ENCODE results near the gene IL23A. TPM values are rescaled to one million over a fixed set of nuclear protein-coding genes. Genes with fewer than 3 reads are reported as not detected.
"Not testable (repeated sequence)": the region's sequence is repeated elsewhere in the genome, so short reads cannot be mapped to it uniquely, and the experiment has no call there.

Gene IL23A
- total and polyA plus RNA-seq, 2 donors from 2014 or later, result 0.88 TPM; not detected in 1

- no peak overlapping the region for H3K4me3 ChIP-seq (ENCODE audit: low read length in 3 of 3)
- TF ChIP-seq, protein P1, sequence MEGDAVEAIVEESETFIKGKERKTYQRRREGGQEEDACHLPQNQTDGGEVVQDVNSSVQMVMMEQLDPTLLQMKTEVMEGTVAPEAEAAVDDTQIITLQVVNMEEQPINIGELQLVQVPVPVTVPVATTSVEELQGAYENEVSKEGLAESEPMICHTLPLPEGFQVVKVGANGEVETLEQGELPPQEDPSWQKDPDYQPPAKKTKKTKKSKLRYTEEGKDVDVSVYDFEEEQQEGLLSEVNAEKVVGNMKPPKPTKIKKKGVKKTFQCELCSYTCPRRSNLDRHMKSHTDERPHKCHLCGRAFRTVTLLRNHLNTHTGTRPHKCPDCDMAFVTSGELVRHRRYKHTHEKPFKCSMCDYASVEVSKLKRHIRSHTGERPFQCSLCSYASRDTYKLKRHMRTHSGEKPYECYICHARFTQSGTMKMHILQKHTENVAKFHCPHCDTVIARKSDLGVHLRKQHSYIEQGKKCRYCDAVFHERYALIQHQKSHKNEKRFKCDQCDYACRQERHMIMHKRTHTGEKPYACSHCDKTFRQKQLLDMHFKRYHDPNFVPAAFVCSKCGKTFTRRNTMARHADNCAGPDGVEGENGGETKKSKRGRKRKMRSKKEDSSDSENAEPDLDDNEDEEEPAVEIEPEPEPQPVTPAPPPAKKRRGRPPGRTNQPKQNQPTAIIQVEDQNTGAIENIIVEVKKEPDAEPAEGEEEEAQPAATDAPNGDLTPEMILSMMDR (IDR thresholded peaks at IDR 0.05; ENCODE audit: borderline replicate concordance, extremely low read depth, insufficient read depth), result no peak
- H3K4me1 ChIP-seq (ENCODE audit: control insufficient read depth in 2 of 3, insufficient read depth in 2 of 3, low read depth in 1 of 3, low read length in 3 of 3), result peaks cover 2 to 8% (median 7%) of the 10 kb centered on the region in 3 donors
- no peak overlapping the region for H3K27ac ChIP-seq (ENCODE audit: low read depth in 2 of 2, low read length in 2 of 2)
- H3K9me3 ChIP-seq (ENCODE audit: control insufficient read depth in 2 of 3, insufficient read depth in 1 of 3, low read length in 3 of 3), result no peaks in the 10 kb centered on the region
- H3K9ac ChIP-seq (ENCODE audit: low read length in 3 of 3), result no peak overlapping the region
- no peak for FAIRE-seq
- H3K27me3 ChIP-seq (ENCODE audit: control insufficient read depth, insufficient read depth, low read length), result no peaks in the 10 kb centered on the region
- intact Hi-C loops (cut with DNase I), result no loop called here
- DNase-seq, result peak in 1 of 5 donors; percentile 10
- H3K36me3 ChIP-seq (ENCODE audit: control insufficient read depth in 2 of 3, insufficient read depth in 3 of 3, low read length in 3 of 3), result peaks cover 0 to 19% (median 15%) of the 10 kb centered on the region in 3 donors
Measured at GRCh38 chr12:56317675-56318074, 21.0 kb upstream of the IL23A start.

- no peaks in the 10 kb centered on the region for H3K4me1 ChIP-seq (ENCODE audit: control insufficient read depth in 2 of 3, insufficient read depth in 2 of 3, low read depth in 1 of 3, low read length in 3 of 3)
- peaks cover 4 to 52% (median 42%) of the 10 kb centered on the region in 3 donors for H3K36me3 ChIP-seq (ENCODE audit: control insufficient read depth in 2 of 3, insufficient read depth in 3 of 3, low read length in 3 of 3)
- DNase-seq, result no peak
- H3K4me3 ChIP-seq (ENCODE audit: low read length in 3 of 3), result no peak overlapping the region
- intact Hi-C loops (cut with DNase I), result no loop called here
- TF ChIP-seq, protein P1 (IDR thresholded peaks at IDR 0.05; ENCODE audit: borderline replicate concordance, extremely low read depth, insufficient read depth), result no peak
- no peaks in the 10 kb centered on the region for H3K27me3 ChIP-seq (ENCODE audit: control insufficient read depth, insufficient read depth, low read length)
- H3K9me3 ChIP-seq (ENCODE audit: control insufficient read depth in 2 of 3, insufficient read depth in 1 of 3, low read length in 3 of 3), result no peaks in the 10 kb centered on the region
- FAIRE-seq, result no peak
- H3K9ac ChIP-seq (ENCODE audit: low read length in 3 of 3), result no peak overlapping the region
- H3K27ac ChIP-seq (ENCODE audit: low read depth in 2 of 2, low read length in 2 of 2), result no peak overlapping the region
Measured at GRCh38 chr12:56321027-56321426, 17.7 kb upstream of the IL23A start.

- H3K9ac ChIP-seq (ENCODE audit: low read length in 3 of 3); FAIRE-seq; H3K27ac ChIP-seq (ENCODE audit: low read depth in 2 of 2, low read length in 2 of 2); H3K4me1 ChIP-seq (ENCODE audit: control insufficient read depth in 2 of 3, insufficient read depth in 2 of 3, low read depth in 1 of 3, low read length in 3 of 3); intact Hi-C loops (cut with DNase I); H3K4me3 ChIP-seq (ENCODE audit: low read length in 3 of 3); DNase-seq; H3K9me3 ChIP-seq (ENCODE audit: control insufficient read depth in 2 of 3, insufficient read depth in 1 of 3, low read length in 3 of 3); H3K27me3 ChIP-seq (ENCODE audit: control insufficient read depth, insufficient read depth, low read length): not testable (repeated sequence)
- peaks cover 4 to 57% (median 42%) of the 10 kb centered on the region in 3 donors for H3K36me3 ChIP-seq (ENCODE audit: control insufficient read depth in 2 of 3, insufficient read depth in 3 of 3, low read length in 3 of 3)
Measured at GRCh38 chr12:56321610-56322009, 17.1 kb upstream of the IL23A start.

- no peak for DNase-seq
- no peak overlapping the region for H3K4me3 ChIP-seq (ENCODE audit: low read length in 3 of 3)
- peaks cover 7 to 64% (median 49%) of the 10 kb centered on the region in 3 donors for H3K36me3 ChIP-seq (ENCODE audit: control insufficient read depth in 2 of 3, insufficient read depth in 3 of 3, low read length in 3 of 3)
- H3K4me1 ChIP-seq (ENCODE audit: control insufficient read depth in 2 of 3, insufficient read depth in 2 of 3, low read depth in 1 of 3, low read length in 3 of 3), result no peaks in the 10 kb centered on the region
- H3K9ac ChIP-seq (ENCODE audit: low read length in 3 of 3), result no peak overlapping the region
- no peak overlapping the region for H3K27ac ChIP-seq (ENCODE audit: low read depth in 2 of 2, low read length in 2 of 2)
- intact Hi-C loops (cut with DNase I), result no loop called here
- FAIRE-seq, result no peak
- no peaks in the 10 kb centered on the region for H3K27me3 ChIP-seq (ENCODE audit: control insufficient read depth, insufficient read depth, low read length)
- no peaks in the 10 kb centered on the region for H3K9me3 ChIP-seq (ENCODE audit: control insufficient read depth in 2 of 3, insufficient read depth in 1 of 3, low read length in 3 of 3)
- TF ChIP-seq, protein P1 (IDR thresholded peaks at IDR 0.05; ENCODE audit: borderline replicate concordance, extremely low read depth, insufficient read depth), result no peak
Measured at GRCh38 chr12:56324206-56324605, 14.5 kb upstream of the IL23A start.

Data from kidney (tissue), 14 donors.